ENCODE measurements around the gene STXBP2.

The STXBP2 gene

DNA sequence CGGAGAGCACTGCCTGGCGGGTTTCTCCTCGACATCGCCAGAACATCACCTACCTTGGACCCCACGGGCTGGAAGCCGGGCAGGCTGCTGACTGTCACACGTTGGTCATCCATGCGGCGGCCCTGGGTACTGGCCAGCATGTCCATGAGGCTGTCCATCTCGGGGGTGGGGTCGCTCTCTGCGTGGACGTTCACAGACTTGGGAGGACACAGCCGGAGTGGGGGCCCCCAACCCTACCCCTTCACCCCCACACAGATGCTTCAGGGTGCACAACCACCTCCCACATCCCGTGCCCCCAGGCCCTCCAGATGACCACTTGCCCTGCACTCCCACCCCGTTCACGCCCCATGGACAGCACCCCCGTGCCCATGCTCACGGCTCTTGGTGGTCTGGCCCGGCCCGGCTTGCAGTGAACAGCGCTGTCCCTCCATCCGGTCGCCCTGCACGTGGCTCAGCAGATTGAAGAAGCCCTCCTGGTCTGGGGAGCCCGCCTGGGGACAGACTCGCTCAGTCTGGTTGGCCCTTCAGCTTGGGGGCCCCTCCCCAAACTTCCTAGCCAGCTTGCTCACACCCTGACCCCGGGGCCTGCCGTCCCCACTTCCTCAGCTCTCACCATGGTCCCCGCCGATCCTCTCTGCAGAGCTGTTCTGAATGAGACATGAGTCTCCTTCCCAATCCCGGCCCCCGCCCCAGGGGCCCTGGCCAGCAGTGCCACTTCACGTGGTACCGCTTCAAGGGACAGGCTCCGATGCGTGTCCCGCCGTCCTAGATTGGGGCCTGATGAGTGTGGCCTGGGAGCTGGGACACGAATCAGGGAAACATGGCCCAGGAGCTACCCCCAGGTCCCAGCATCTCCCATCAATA is 4.3 kb upstream of the STXBP2 start:
- no peak for DNase-seq (ENCODE audit: low read depth)

DNA sequence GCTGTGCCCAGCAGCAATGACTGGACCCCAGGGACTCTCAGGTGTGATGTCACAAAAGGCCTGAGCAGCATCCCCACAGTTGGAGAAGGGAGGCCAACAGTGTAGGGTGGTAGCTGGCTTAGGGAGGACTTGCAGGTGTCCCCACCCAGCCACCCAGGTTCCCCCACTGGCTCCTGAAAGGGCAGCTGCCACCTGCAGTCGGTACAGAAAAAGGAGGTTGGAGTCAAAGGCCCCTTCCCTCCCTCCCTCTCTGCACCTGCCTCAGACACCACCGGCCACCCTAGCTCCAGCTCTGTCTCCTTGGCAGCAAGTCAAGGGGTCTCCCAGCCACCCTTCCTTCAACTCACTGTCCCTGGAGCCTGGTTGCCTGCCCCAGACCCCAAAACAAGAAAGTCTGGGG is 3.2 kb upstream of the STXBP2 start, which contains the start of gene PCP2:
TSS of gene PCP2 (minus strand) at position 22 of the 400 bp plus-strand sequence. CDS start 262 bp downstream, outside the sequence.
- DNase-seq (ENCODE audit: low read depth), result no peak

DNA sequence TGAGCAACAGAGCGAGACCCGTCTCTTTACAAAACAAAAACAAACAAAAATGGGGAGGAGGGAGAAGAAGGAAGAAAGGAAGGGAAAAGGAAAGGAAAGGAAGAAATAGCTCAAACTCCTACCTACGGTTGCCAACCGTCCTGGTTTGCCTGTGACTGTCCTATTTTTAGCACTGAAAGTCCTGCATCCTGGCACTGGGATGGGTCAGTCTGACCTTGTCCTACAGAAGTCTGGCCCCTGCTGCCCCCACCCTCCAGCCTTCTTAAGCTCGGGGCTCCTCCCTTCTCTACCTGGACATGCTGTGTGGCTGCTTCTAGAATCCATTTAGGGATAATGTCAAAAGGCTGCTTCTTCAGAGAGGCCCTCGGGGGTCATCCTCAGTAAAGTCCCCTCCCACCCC is 1.2 kb upstream of the STXBP2 start:
- DNase-seq (ENCODE audit: low read depth), result no peak

DNA sequence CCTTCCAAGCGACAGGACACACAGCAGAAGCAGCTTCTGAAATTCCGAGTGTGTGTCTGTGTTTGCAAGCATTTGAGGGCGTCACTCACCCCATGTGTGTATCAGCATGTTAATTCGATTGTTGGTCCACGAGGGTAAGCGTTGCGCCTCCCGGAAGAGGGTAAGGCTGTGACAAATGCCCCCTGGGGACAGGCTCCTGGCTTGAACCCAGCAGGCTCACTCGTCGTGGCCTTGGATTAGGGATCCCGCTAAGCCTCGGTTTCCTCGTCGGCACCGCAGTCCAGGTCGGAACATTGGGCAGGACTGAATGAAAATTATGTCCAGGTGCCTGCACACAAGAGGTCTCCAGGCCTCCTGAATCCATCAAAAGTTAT is 606 bp upstream of the STXBP2 start:
- DNase-seq (ENCODE audit: low read depth), result no peak

DNA sequence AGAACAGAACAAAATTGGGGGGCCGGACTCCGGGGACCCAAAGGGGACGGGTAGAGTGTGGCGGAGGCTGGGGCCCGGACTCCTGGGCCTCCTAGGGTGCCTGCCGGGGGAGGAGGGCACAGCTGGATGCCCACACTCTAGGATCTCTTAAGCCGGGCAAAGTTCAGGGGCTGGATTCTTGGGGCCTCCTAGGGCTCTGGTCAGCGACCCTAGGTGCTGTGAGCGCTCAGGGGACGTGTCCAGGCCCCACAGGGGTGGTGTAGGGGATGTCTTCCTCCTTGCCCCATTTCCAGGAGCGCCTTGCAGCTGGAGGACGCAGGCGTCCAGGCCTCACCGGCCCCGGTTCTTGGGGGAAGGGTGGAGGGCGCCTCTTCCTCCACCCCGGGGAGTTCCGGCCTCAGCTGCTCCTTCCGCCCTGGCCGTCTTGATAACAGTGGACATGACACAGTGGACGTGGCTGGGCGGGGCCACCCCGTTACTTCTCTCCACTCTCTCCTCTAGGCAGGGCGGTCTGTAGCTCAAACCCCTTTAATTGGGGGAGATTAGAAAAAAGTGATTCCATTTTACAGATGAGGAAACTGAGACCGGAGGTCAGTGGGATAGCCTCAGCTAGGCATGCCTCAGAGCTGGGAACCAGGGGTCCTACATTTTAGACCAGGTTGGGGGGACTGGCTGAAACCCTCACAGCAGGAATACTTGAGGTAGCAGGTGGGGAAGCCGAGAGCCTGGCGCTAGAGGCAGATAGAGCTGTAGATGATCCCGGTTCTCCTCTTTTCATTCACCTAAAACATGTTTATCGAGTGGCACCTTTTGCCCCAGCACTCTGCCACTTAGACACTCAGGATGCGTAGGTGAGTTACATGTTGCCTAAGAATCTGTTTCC is 705 bp downstream of the STXBP2 start:
- peak; percentile 57 for DNase-seq (ENCODE audit: low read depth)

DNA sequence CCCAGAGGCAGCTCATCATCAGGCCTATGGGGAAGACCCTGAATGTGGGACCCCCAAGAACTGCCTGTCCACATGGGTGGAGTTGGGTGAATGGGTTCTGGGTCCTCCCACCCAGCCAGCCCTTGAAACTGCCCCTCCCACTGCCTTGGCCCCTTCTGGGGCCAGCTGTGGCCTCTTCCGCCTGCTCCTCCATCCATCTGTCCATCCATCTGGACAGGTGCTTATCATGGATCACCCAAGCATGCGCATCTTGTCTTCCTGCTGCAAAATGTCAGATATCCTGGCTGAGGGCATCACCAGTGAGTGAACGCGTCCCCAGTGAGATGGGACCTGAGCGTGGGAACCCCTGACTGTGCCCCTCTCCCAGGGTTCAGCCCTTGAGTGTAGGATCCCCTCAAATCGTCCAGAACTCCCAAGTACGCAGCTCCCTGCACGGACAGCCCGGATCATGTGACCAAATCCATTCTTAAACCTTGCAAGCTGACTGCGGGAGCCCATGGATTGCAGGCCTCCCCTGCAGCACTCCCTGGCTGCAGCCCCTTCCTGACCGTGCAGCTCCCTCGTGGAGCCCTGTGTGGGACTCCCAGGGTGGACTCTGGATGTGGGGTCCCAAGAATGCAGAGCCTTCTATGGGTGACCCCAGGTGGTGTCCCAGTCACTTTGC is 2.0 kb downstream of the STXBP2 start:
- DNase-seq (ENCODE audit: low read depth), result no peak

DNA sequence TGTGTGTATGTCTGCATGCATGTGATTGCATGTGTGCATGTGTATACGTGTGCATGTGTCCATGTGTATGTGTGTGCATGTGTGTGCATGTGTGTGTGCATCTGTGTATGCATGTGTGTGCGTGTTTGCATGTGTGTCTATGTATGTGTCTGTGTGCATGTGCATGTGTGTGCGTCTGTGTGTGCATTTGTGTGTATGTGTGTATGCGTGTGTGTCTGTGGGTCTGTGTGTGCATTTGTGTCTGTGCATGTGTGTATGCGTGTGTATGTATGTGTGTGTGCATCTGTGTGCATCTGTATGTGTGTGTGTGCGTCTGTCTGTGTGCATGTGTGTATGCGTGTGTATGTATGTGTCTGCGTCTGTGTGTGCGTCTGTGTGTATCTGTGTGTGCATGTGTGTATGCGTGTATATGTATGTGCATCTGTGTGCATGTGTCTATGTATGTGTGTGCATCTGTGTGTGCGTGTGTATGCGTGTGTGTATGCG is 3.0 kb downstream of the STXBP2 start:
- DNase-seq (ENCODE audit: low read depth), result no peak

DNA sequence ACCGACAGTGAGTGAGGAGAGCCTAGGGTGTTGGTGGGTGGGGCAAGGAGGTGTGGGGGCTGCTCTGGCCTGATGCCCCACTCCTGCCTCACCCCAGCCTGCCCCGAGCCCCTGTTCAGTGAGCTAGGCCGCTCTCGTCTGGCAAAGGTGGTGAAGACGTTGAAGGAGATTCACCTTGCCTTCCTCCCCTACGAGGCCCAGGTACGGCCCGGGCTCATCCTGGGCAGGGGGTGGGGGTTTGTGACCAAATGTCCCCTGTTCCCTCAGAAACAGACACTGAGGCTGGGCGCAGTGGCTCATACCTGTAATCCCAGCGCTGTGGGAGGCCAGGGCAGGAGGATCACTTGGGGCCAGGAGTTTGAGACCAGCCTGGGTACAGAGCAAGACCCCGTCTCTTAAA is 3.9 kb downstream of the STXBP2 start:
- no peak for DNase-seq (ENCODE audit: low read depth)

DNA sequence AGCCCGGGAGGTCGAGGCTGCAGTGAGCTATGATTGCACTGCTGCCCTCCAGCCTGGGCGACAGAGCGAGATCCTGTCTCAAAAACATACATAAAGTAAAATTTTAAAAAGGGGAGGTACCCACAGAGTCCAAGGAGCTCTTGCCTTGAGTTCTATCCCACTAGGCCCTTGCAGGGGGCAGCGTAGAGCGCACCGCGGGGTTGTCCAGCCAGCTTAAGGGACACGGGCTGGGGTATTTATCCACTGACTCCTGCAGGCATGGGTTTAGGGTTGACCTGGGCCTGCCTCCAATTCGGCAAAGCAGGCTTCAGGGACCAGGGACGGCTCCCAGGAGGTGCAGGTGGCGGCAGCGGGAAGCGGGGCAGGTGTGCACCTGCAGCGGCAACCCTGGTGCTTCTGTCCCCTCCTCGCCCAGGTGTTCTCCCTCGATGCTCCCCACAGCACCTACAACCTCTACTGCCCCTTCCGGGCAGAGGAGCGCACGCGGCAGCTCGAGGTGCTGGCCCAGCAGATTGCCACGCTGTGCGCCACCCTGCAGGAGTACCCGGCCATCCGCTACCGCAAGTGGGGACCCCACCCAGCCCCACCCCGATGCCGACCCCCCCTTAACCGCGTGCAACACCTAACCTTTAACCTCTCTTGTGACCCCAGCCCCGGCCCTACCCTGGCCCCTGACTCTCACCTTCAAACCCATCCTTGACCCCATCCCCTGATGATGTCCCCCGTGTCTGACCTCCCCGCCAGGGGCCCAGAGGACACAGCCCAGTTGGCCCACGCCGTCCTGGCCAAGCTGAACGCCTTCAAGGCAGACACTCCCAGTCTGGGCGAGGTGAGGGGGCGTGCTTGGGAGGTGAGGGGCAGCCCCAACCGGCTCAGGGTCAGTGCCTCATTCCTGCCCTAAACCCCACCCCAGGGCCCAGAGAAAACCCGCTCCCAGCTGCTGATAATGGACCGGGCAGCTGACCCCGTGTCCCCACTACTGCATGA is 4.7 kb downstream of the STXBP2 start:
- no peak for DNase-seq (ENCODE audit: low read depth)

DNA sequence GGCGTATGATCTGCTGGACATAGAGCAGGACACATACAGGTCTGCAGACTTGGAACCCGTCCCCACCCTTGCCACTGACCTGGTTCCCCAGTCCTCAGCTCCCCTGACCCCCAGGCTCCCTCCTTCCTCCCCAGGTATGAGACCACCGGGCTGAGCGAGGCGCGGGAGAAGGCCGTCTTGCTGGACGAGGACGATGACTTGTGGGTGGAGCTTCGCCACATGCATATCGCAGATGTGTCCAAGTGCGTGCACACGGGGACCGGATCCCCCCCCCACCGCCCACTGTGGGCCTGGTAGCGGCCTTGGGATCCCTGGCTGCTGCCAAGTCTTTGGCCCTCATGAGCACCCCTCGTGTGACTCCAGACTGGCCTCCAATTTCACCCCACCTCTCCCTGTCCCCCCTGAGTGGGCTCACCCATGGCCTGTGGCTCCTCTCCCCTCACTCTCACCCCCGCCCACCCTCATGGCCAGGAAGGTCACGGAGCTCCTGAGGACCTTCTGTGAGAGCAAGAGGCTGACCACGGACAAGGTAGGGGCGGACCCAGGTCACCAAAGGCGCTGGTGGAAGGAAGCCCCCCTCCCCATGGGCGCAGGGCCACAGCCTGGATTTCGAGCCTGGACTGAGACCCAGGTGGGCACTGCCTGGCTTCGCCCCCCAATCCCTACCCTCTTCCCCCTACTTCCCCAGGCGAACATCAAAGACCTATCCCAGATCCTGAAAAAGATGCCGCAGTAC is 5.6 kb downstream of the STXBP2 start:
- no peak for DNase-seq (ENCODE audit: low read depth)

DNA sequence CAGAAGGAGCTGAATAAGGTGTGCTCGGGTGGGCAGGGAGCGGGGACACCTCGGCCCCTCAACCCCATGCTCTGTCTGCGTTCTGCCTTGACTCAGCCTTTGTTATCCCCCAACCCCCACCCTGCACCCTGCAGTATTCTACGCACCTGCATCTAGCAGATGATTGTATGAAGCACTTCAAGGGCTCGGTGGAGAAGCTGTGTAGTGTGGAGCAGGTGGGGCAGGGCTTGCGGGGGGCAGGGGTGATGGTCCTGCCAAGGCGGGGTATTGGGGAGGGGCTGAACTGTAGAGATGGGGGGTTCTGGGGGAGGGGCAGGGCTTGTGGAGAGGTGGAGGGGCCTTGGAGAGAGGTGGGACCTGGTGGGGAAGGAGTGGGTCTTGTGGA is 6.1 kb downstream of the STXBP2 start:
- DNase-seq (ENCODE audit: low read depth), result no peak

DNA sequence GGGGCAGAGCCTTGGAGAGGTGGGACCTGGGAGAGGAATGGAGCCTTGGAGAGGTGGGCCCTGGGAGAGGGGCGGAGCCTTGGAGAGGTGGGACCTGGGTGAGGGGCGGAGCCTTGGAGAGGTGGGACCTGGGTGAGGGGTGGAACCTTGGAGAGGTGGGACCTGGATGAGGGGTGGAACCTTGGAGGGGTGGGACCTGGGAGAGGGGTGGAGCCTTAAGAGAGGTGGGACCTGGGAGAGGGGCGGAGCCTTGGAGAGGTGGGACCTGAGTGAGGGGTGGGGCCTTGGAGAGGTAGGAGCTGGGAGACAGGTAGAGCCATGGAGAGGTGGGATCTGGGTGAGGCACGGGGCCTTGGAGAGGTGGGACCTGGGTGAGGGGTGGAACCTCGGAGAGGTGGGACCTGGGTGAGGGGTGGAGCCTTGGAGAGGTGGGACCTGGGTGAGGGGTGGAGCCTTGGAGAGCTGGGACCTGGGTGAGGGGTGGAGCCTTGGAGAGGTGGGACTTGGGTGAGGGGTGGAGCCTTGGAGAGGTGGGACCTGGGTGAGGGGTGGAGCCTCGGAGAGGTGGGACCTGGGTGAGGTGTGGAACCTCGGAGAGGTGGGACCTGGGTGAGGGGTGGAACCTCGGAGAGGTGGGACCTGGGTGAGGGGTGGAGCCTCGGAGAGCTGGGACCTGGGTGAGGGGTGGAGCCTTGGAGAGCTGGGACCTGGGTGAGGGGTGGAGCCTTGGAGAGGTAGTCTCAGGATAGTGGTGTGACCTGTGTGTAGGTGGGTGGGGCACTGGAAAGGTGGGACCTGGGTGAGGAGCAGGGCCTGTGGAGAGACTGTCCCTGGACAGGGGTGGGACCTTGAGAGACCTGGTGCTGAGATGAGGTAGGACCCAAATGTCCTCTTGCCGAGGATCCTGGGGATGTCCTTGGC is 7.0 kb downstream of the STXBP2 start:
- peak; percentile 28 for DNase-seq (ENCODE audit: low read depth)

DNA sequence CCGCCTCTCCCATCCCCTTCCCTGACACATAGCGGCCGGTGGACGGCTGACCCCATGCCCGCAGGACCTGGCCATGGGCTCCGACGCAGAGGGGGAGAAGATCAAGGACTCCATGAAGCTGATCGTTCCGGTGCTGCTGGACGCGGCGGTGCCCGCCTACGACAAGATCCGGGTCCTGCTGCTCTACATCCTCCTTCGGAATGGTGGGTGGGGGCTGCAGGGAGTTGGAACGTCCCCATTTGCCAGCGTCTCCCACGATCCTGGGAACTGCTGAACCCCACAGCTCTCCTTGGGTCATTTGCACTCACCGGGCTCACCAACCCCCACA is 7.6 kb downstream of the STXBP2 start:
- no peak for DNase-seq (ENCODE audit: low read depth)

DNA sequence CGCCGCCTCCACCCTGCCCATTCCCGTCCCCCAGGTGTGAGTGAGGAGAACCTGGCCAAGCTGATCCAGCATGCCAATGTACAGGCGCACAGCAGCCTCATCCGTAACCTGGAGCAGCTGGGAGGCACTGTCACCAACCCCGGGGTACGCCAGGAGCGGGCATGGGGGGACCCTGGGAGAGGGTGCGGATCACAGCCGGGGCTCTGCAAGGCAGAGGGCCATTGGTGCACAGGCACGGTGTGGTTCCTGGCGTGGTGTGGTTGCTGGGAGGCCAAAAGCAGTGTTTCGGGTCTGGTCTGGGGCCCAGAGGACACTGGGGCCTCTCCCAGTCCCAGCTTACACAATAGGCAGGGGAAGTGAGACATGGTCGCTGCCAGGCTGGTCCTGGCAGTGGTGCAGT is 8.3 kb downstream of the STXBP2 start:
- no peak for DNase-seq (ENCODE audit: low read depth)

DNA sequence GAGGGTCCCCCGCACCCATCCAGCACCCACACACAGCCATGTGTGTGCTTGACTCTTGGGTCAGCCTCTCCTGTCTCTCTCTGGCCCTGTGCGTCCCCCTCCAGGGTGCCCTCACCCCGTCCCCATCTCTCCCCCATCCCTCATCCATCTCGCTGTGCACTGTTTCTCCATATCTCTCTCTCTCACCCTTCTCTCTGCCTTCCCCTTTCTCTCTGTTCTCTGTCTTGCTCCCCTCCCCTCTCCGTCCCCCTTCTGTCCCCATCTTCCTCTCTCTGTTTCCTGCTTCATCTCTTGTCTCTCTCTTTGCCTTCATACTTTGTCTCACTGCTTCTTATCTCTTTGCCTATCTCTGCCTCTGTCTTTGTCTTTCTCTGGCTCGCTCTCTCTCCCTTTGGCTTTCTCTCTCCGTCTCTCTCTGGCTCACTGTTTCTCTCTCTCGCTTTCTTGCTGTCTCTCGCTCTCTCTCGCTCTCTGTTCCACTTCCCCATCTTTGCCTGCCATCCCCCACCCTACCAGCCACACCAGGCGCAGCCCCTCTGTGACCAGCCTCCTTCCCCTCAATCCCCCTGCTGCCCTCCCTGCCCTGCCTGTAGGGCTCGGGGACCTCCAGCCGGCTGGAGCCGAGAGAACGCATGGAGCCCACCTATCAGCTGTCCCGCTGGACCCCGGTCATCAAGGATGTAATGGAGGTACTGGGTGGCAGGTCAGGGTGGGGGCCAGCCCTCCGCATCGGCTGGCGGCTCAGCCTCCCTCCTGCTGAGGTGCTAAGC is 8.9 kb downstream of the STXBP2 start:
- no peak for DNase-seq (ENCODE audit: low read depth)

DNA sequence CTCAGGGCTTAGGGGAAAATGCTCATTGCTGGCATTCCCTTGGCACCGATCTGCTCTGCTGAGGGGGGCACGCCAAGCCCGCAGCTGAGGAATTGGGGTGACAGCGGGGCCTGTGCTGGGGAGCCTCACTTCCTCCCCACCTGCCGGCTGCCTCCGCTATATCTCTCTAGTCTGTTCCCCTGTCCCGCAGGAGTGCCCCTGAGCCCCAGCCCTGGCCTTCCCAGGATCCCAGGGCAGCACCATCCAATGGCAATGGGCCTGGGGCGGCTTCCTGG is 9.5 kb downstream of the STXBP2 start:
- no peak for DNase-seq (ENCODE audit: low read depth)

DNA sequence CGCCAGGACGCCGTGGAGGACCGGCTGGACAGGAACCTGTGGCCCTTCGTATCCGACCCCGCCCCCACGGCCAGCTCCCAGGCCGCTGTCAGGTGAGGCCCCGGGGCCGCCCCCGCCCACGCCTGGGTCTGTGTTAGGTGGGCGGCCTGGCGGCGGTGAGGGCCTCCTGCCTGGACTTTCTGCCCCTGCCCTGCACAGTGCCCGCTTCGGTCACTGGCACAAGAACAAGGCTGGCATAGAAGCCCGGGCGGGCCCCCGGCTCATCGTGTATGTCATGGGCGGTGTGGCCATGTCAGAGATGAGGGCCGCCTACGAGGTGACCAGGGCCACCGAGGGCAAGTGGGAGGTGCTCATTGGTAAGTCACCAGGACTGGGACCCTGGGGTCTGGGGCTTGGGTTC is 10.2 kb downstream of the STXBP2 start:
- DNase-seq (ENCODE audit: low read depth), result no peak

DNA sequence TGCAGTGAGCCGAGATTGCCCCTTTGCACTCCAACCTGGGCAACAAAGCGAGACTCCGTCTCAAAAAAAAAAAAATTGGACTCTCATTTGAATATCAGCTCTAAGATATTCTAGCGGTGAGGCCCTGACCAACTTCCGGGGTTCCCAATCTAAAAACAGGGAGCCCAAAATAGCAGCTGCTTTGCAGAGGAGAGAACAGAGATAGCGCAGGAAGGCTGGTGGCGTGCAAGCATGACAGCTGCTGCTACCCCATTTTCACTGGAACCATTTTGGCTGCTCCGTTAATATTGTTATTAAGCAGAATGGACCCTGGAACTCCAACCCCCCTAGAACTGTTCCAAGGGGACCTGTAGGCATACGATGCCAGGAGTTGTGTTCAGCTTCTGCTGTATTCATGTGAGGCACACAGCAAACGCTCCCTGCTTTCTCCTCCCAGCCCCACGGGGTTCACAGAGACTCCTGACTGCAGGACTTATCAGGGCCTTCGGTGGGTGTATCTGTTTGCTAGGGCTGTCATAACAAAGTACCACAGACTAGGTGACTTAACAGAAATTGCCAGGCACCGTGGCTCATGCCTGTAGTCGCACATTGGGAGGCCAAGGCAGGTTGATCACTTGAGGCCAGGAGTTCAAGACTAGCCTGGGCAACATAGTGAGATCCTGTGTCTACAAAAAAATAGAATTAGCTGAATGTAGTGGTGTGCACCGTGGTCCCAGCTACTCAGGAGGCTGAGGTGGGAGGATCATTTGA is 11.5 kb downstream of the STXBP2 start:
- no peak for DNase-seq (ENCODE audit: low read depth)

Data from amniotic epithelial cell (primary cell).